Osteoblast (primary cell): ENCODE results near the gene RPL13A. TPM values are rescaled to one million over a fixed set of nuclear protein-coding genes. Genes with fewer than 3 reads are reported as not detected.
A peak's percentile ranks its signal among the peaks of the same experiment; 100 is the strongest.
"Not testable (repeated sequence)": the region's sequence is repeated elsewhere in the genome, so short reads cannot be mapped to it uniquely, and the experiment has no call there.

Experiments used
- DNase-seq: peaks from one replicate; pipeline ENCODE4 v3.0.0; 2011; ENCODE audit warnings: low spot score, mixed read lengths; ENCODE audit not compliant: insufficient read length; ENCODE audit errors: missing footprints
- H2AFZ ChIP-seq: 2 replicates; pipeline ENCODE4 v1.6.0; 2011; ENCODE audit warnings: mild to moderate bottlenecking, low read length
- H3K27ac ChIP-seq: 2 replicates; pipeline ENCODE4 v1.5.1; 2011; ENCODE audit warnings: mild to moderate bottlenecking, low read depth, low read length, moderate library complexity
- H3K27me3 ChIP-seq: 2 replicates; pipeline ENCODE4 v1.6.0; 2012; ENCODE audit warnings: mild to moderate bottlenecking, control low read depth, inconsistent platforms, low read length, moderate library complexity; ENCODE audit not compliant: insufficient read depth
- H3K36me3 ChIP-seq: 2 replicates; pipeline ENCODE4 v1.5.1; 2011; ENCODE audit warnings: mild to moderate bottlenecking, low read length, control low read depth, moderate library complexity; ENCODE audit not compliant: insufficient read depth
- H3K4me1 ChIP-seq: 2 replicates; pipeline ENCODE4 v1.5.1; 2011; ENCODE audit warnings: mild to moderate bottlenecking, low read length, control low read depth, moderate library complexity; ENCODE audit not compliant: insufficient read depth
- H3K4me2 ChIP-seq: 2 replicates; pipeline ENCODE4 v1.6.0; 2011; ENCODE audit warnings: mild to moderate bottlenecking, low read length; ENCODE audit not compliant: insufficient read depth
- H3K4me3 ChIP-seq: fragments of 200-600 bp; sonication (generic); 3 replicates; pipeline ENCODE4 v1.5.1; 2012; ENCODE audit warnings: mild to moderate bottlenecking, low read length, inconsistent platforms; ENCODE audit not compliant: insufficient read depth
- H3K79me2 ChIP-seq: 2 replicates; pipeline ENCODE4 v1.6.0; 2012; ENCODE audit warnings: mild to moderate bottlenecking, low read length, control low read depth, inconsistent platforms; ENCODE audit not compliant: insufficient read depth
- H3K9me3 ChIP-seq: 2 replicates; pipeline ENCODE4 v1.5.1; 2011; ENCODE audit warnings: low read depth, low read length, control low read depth
- H4K20me1 ChIP-seq: 2 replicates; pipeline ENCODE4 v1.6.0; 2012; ENCODE audit warnings: mild to moderate bottlenecking, low read length, control low read depth; ENCODE audit not compliant: insufficient read depth
- CTCF ChIP-seq: IDR thresholded peaks from 2 replicates; pipeline ENCODE4 v1.5.1; 2011; ENCODE audit warnings: mild to moderate bottlenecking, low read depth, low read length, moderate library complexity; ENCODE audit errors: extremely low read depth
- total RNA-seq: library from RNA; depleted of rRNA; stranded (reverse); fragments of >200 nt; gene quantifications from 2 replicates; pipeline ENCODE4 v1.2.3, GENCODE V29; 2012

The RPL13A gene
- total RNA-seq, 1 donor: 2,185 TPM

GRCh38 chr19:49443366-49444099, 43.9 kb upstream of the RPL13A start:
- Histone ChIP-seq H3K9me3 (no peaks in the 10 kb centered on the region), H2AFZ (peak overlapping the region; percentile 92), H3K79me2 (no peaks in the 10 kb centered on the region), H3K4me1 (peaks cover 10% of the 10 kb centered on the region), H3K27me3 (peaks cover 38% of the 10 kb centered on the region), H3K27ac (no peak overlapping the region), H3K4me2 (peak overlapping the region; percentile 94), H4K20me1 (no peaks in the 10 kb centered on the region), H3K36me3 (peaks cover 3% of the 10 kb centered on the region), H3K4me3 (peak overlapping the region; percentile 76)
- TF ChIP-seq CTCF: peak; percentile 66
- peak; percentile 100 for DNase-seq

GRCh38 chr19:49444100-49444700, 43.2 kb upstream of the RPL13A start:
- H3K27me3 ChIP-seq: peaks cover 31% of the 10 kb centered on the region
- H3K4me1 ChIP-seq, H4K20me1 ChIP-seq, H3K79me2 ChIP-seq, H2AFZ ChIP-seq, H3K36me3 ChIP-seq, H3K27ac ChIP-seq, H3K4me3 ChIP-seq, H3K9me3 ChIP-seq: not testable (repeated sequence)
- peak overlapping the region; percentile 94 for H3K4me2 ChIP-seq
- peak; percentile 79 for DNase-seq

- TF ChIP-seq CTCF: no peak
- H3K4me2 ChIP-seq: no peak overlapping the region
- DNase-seq: peak; percentile 6
- no peaks in the 10 kb centered on the region for H3K9me3 ChIP-seq
- H3K79me2 ChIP-seq: peaks cover 9% of the 10 kb centered on the region
- H3K4me3 ChIP-seq: no peak overlapping the region
- peaks cover 14% of the 10 kb centered on the region for H3K27me3 ChIP-seq
- H4K20me1 ChIP-seq: no peaks in the 10 kb centered on the region
- H3K36me3 ChIP-seq: peaks cover 6% of the 10 kb centered on the region
- peaks cover 11% of the 10 kb centered on the region for H3K4me1 ChIP-seq
- no peak overlapping the region for H2AFZ ChIP-seq
- no peak overlapping the region for H3K27ac ChIP-seq
Observed at GRCh38 chr19:49445997-49446396, 41.4 kb upstream of the RPL13A start.

- Histone ChIP-seq H4K20me1 (no peaks in the 10 kb centered on the region), H3K27me3 (no peaks in the 10 kb centered on the region), H3K36me3 (peaks cover 6% of the 10 kb centered on the region), H3K4me2 (no peak overlapping the region), H3K27ac (no peak overlapping the region), H2AFZ (no peak overlapping the region), H3K4me3 (no peak overlapping the region), H3K4me1 (peaks cover 5% of the 10 kb centered on the region), H3K79me2 (peaks cover 15% of the 10 kb centered on the region), H3K9me3 (no peaks in the 10 kb centered on the region)
- peak; percentile 69 for DNase-seq
- TF ChIP-seq CTCF: no peak
Observed at GRCh38 chr19:49447485-49448431, 39.6 kb upstream of the RPL13A start.
